HG03442 (cell line): Measurements from ENCODE around the gene PTPRN2.

Source experiments
- ATAC-seq: cut with Tn5 transposase; IDR thresholded peaks from one replicate; pipeline ENCODE4 v1.9.1; 2021; ENCODE audit warnings: mild to moderate bottlenecking, moderate library complexity; ENCODE audit not compliant: unreplicated experiment

Gene PTPRN2

GRCh38 chr7:157580324-157580723, 1007.3 kb downstream of the PTPRN2 start:
- ATAC-seq = no peak

GRCh38 chr7:157579425-157579824, 1008.2 kb downstream of the PTPRN2 start:
- no peak for ATAC-seq

- no peak for ATAC-seq
These were observed 1009.8 kb downstream of the PTPRN2 start for GRCh38 chr7:157577796-157578339.

GRCh38 chr7:157577061-157577460, 1010.6 kb downstream of the PTPRN2 start:
- no peak for ATAC-seq

- ATAC-seq = no peak
These were observed 1011.2 kb downstream of the PTPRN2 start for GRCh38 chr7:157576415-157576814.

- no peak for ATAC-seq
These were observed 1011.8 kb downstream of the PTPRN2 start for GRCh38 chr7:157575777-157576176.

GRCh38 chr7:157574914-157575586, 1012.6 kb downstream of the PTPRN2 start:
- ATAC-seq = no peak

GRCh38 chr7:157574120-157574825, 1013.4 kb downstream of the PTPRN2 start:
- no peak for ATAC-seq

GRCh38 chr7:157573244-157573643, 1014.4 kb downstream of the PTPRN2 start:
- no peak for ATAC-seq

GRCh38 chr7:157572622-157573021, 1015.0 kb downstream of the PTPRN2 start:
- no peak for ATAC-seq

- peak; percentile 44 for ATAC-seq
These were observed 1017.0 kb downstream of the PTPRN2 start for GRCh38 chr7:157570531-157571200.

- no peak for ATAC-seq
These were observed 1017.7 kb downstream of the PTPRN2 start for GRCh38 chr7:157569967-157570366.

GRCh38 chr7:157568770-157569584, 1018.6 kb downstream of the PTPRN2 start:
- peak; percentile 79 for ATAC-seq

- peak; percentile 15 for ATAC-seq
These were observed 1019.4 kb downstream of the PTPRN2 start for GRCh38 chr7:157568106-157568769.

- no peak for ATAC-seq
These were observed 1020.0 kb downstream of the PTPRN2 start for GRCh38 chr7:157567666-157568065.

- ATAC-seq = no peak
These were observed 1021.0 kb downstream of the PTPRN2 start for GRCh38 chr7:157566631-157567006.

- ATAC-seq = no peak
These were observed 1021.5 kb downstream of the PTPRN2 start for GRCh38 chr7:157565981-157566630.

GRCh38 chr7:157565201-157565626, 1022.4 kb downstream of the PTPRN2 start:
- ATAC-seq = no peak

GRCh38 chr7:157564517-157565177, 1023.0 kb downstream of the PTPRN2 start:
- ATAC-seq = no peak
